Small intestine (tissue), 7 donors: Measurements from ENCODE around the gene LOXL1. TPM values are rescaled to one million over a fixed set of nuclear protein-coding genes. Genes with fewer than 3 reads are reported as not detected.

ENCODE experiments used
- DNase-seq, 2 donors: peaks; one replicate each; pipeline versions ENCODE4 v3.0.0 to v3.0.0-alpha.2; 2013
- FAIRE-seq: peaks from 2 replicates; lab custom pipeline; 2012; peaks lifted over from hg19 to GRCh38; lab: Jason Lieb, UNC
- H3K27ac ChIP-seq, 3 donors: one replicate each; pipeline ENCODE4 v1.5.1; 2013; ENCODE audit warnings: low read length in 2 of 3, mild to moderate bottlenecking in 2 of 3, control low read depth in 1 of 3, inconsistent platforms in 1 of 3, low read depth in 1 of 3, moderate library complexity in 1 of 3
- H3K27me3 ChIP-seq, 3 donors: one replicate each; pipeline ENCODE4 v1.6.1; 2013; ENCODE audit warnings: low read length in 3 of 3, inconsistent platforms in 1 of 3; ENCODE audit not compliant: control insufficient read depth in 3 of 3, insufficient read depth in 3 of 3
- H3K36me3 ChIP-seq, 3 donors: one replicate each; pipeline ENCODE4 v1.6.1; 2013; ENCODE audit warnings: low read length in 3 of 3, inconsistent platforms in 1 of 3, low read depth in 1 of 3, mild to moderate bottlenecking in 1 of 3, moderate library complexity in 1 of 3; ENCODE audit not compliant: control insufficient read depth in 3 of 3, insufficient read depth in 2 of 3
- H3K4me1 ChIP-seq, 3 donors: one replicate each; pipeline ENCODE4 v1.6.1; 2013; ENCODE audit warnings: low read length in 2 of 3, inconsistent platforms in 1 of 3, low read depth in 1 of 3, mild to moderate bottlenecking in 1 of 3, moderate library complexity in 1 of 3; ENCODE audit not compliant: control insufficient read depth in 3 of 3, insufficient read depth in 2 of 3
- H3K4me3 ChIP-seq, 3 donors: one replicate each; pipeline ENCODE4 v1.5.1; 2013; ENCODE audit warnings: low read length in 3 of 3, control low read depth in 1 of 3, inconsistent platforms in 1 of 3, low read depth in 1 of 3, mild to moderate bottlenecking in 1 of 3, moderate library complexity in 1 of 3
- H3K9me3 ChIP-seq, 2 donors: one replicate each; pipeline ENCODE4 v1.6.1; 2013; ENCODE audit warnings: low read depth in 1 of 2, low read length in 1 of 2; ENCODE audit not compliant: control insufficient read depth in 2 of 2, insufficient read depth in 1 of 2
- WGBS, 3 donors: extraction: QIAGEN DNeasy Blood & Tissue Kit; methylation state at CpG; one replicate each; pipeline ENCODE4 v1.1.7; 2013; 5-methylcytosine and 5-hydroxymethylcytosine counted together
- polyA plus RNA-seq, 4 donors: library from polyadenylated mRNA; stranded (reverse) in 3 of 4; unstranded in 1 of 4; fragments of 200-250 nt in 3 of 4; fragments of 120-200 nt in 1 of 4; gene quantifications; one replicate each; pipeline versions ENCODE4 v1.2.1 to v1.2.3, GENCODE V29; 2013
- donor health status: healthy with polysubstance abuse.
- donor health status: control.
- donor health status: control.
- donor health status: Bipolar disorder and iron deficiency.
- donor health status: healthy.

Gene LOXL1
- polyA plus RNA-seq, 4 donors = 2.2 to 7.2 (median 4.9) TPM

- Histone ChIP-seq H3K4me1 (peaks cover 3 to 30% (median 19%) of the 10 kb centered on the region in 3 donors), H3K9me3 (no peaks in the 10 kb centered on the region), H3K36me3 (peaks cover 0 to 37% (median 0%) of the 10 kb centered on the region in 3 donors), H3K27ac (peak overlapping the region in 1 of 3 donors; percentile 86), H3K4me3 (no peak overlapping the region), H3K27me3 (no peaks in the 10 kb centered on the region)
- peak in 1 of 2 donors; percentile 62 for DNase-seq
- FAIRE-seq = no peak
- 70 to 78% (median 75%) methylated on average over 9 of the region's 9 CpGs for WGBS, 3 donors
These were observed 62.9 kb downstream of the LOXL1 start for GRCh38 chr15:73989001-73989798.

- Histone ChIP-seq H3K27ac (peak overlapping the region in 2 of 3 donors; percentile 12 to 86), H3K36me3 (peaks cover 0 to 25% (median 0%) of the 10 kb centered on the region in 3 donors), H3K4me3 (no peak overlapping the region), H3K27me3 (no peaks in the 10 kb centered on the region), H3K4me1 (peaks cover 3 to 27% (median 17%) of the 10 kb centered on the region in 3 donors), H3K9me3 (no peaks in the 10 kb centered on the region)
- no peak for DNase-seq
- FAIRE-seq = no peak
- 57 to 62% (median 60%) methylated on average over 9 of the region's 9 CpGs for WGBS, 3 donors
These were observed 64.2 kb downstream of the LOXL1 start for GRCh38 chr15:73990250-73991005.

GRCh38 chr15:73991260-73991659 is 65.0 kb downstream of the LOXL1 start:
- Histone ChIP-seq H3K4me1 (peaks cover 3 to 29% (median 17%) of the 10 kb centered on the region in 3 donors), H3K27ac (peak overlapping the region in 2 of 3 donors; percentile 59 to 86), H3K4me3 (peak overlapping the region in 2 of 3 donors; percentile 69 to 79), H3K36me3 (peaks cover 0 to 19% (median 0%) of the 10 kb centered on the region in 3 donors), H3K27me3 (no peaks in the 10 kb centered on the region), H3K9me3 (no peaks in the 10 kb centered on the region)
- FAIRE-seq (no peak), DNase-seq (peak in 1 of 2 donors; percentile 32)
- 43 to 61% (median 51%) methylated on average over 5 of the region's 5 CpGs for WGBS, 3 donors

- DNase-seq (peak; percentile 91 to 97), FAIRE-seq (no peak)
- 0 to 1% (median 1%) methylated on average over 47 to 72 of the region's 72 CpGs for WGBS, 3 donors
- Histone ChIP-seq H3K36me3 (peaks cover 0 to 13% (median 0%) of the 10 kb centered on the region in 3 donors), H3K4me1 (peaks cover 3 to 30% (median 20%) of the 10 kb centered on the region in 3 donors), H3K4me3 (peak within 1 kb of the TSS; percentile 69 to 79 (median 72)), H3K9me3 (no peaks in the 10 kb centered on the region), H3K27me3 (no peaks in the 10 kb centered on the region), H3K27ac (peak within 1 kb of the TSS; percentile 49 to 86 (median 59))
These were observed 65.7 kb downstream of the LOXL1 start, which contains the start of gene STOML1 for GRCh38 chr15:73991726-73992593. Gene STOML1, minus strand, starts transcription at chr15:73992295. Its CDS starts 72 bp downstream, at chr15:73992223.

- H3K4me1 ChIP-seq = peaks cover 3 to 30% (median 21%) of the 10 kb centered on the region in 3 donors
- H3K36me3 ChIP-seq = peaks cover 0 to 12% (median 0%) of the 10 kb centered on the region in 3 donors
- WGBS, 3 donors = 77 to 82% (median 80%) methylated on average over 5 of the region's 5 CpGs
- H3K27me3 ChIP-seq = no peaks in the 10 kb centered on the region
- FAIRE-seq (no peak), DNase-seq (no peak)
- H3K27ac ChIP-seq = peak overlapping the region in 1 of 3 donors; percentile 86
- peak overlapping the region in 1 of 3 donors; percentile 14 for H3K4me3 ChIP-seq
- no peaks in the 10 kb centered on the region for H3K9me3 ChIP-seq
These were observed 66.3 kb downstream of the LOXL1 start for GRCh38 chr15:73992594-73992898.

GRCh38 chr15:73993211-73993994 is 67.1 kb downstream of the LOXL1 start:
- Histone ChIP-seq H3K27ac (no peak overlapping the region), H3K4me3 (peak overlapping the region in 1 of 3 donors; percentile 84)

GRCh38 chr15:73994413-73994883 is 68.2 kb downstream of the LOXL1 start, which contains the start of gene PML:
Gene PML, plus strand, starts transcription at chr15:73994716. Its CDS starts 97 bp downstream, at chr15:73994813.
- 0 to 1% (median 0%) methylated on average over 27 of the region's 27 CpGs for whole genome bisulfite sequencing, 3 donors
- FAIRE-seq (no peak), DNase-seq (peak; percentile 97 to 99)
- H3K27ac ChIP-seq = peak within 1 kb of the TSS; percentile 80 to 91 (median 81)
- H3K4me1 ChIP-seq = peaks cover 3 to 24% (median 12%) of the 10 kb centered on the region in 3 donors
- H3K27me3 ChIP-seq = no peaks in the 10 kb centered on the region
- H3K4me3 ChIP-seq = peak within 1 kb of the TSS; percentile 81 to 89 (median 84)
- H3K9me3 ChIP-seq = no peaks in the 10 kb centered on the region
- peaks cover 6 to 9% (median 8%) of the 10 kb centered on the region in 3 donors for H3K36me3 ChIP-seq

More at GRCh38 chr15:73993211-73993994, 67.1 kb downstream of the LOXL1 start:
- DNase-seq (no peak), FAIRE-seq (no peak)
- Histone ChIP-seq H3K27me3 (no peaks in the 10 kb centered on the region), H3K9me3 (no peaks in the 10 kb centered on the region), H3K4me1 (peaks cover 3 to 30% (median 20%) of the 10 kb centered on the region in 3 donors), H3K36me3 (peaks cover 3 to 15% (median 3%) of the 10 kb centered on the region in 3 donors)
- 93 to 94% (median 93%) methylated on average over 10 of the region's 10 CpGs for WGBS, 3 donors
